Smooth muscle cell (in vitro differentiated cells): ENCODE results near the gene DCTN2. TPM values are rescaled to one million over a fixed set of nuclear protein-coding genes. Genes with fewer than 3 reads are reported as not detected.

Experiments
- DNase-seq: peaks from one replicate; lab custom pipeline; 2025; ENCODE audit not compliant: unreplicated experiment; lab: John Stamatoyannopoulos, UW
- H2AFZ ChIP-seq: fragments of 200-600 bp; sonication (generic); 2 replicates; pipeline ENCODE4 v1.6.0; 2016; ENCODE audit warnings: antibody characterized with exemption, low read depth, mild to moderate bottlenecking
- H3F3A ChIP-seq: fragments of 200-600 bp; sonication (generic); 2 replicates; pipeline ENCODE4 v1.6.0; 2017; ENCODE audit warnings: antibody characterized with exemption, low read depth
- H3K27ac ChIP-seq: fragments of 200-600 bp; sonication (generic); 2 replicates; pipeline ENCODE4 v1.5.1; 2016; ENCODE audit warnings: low read depth, mild to moderate bottlenecking
- H3K27me3 ChIP-seq: fragments of 200-600 bp; sonication (generic); 2 replicates; pipeline ENCODE4 v1.6.1; 2016; ENCODE audit warnings: low read depth, mild to moderate bottlenecking
- H3K36me3 ChIP-seq: fragments of 200-600 bp; sonication (generic); 2 replicates; pipeline ENCODE4 v1.5.1; 2016; ENCODE audit warnings: low read depth
- H3K4me1 ChIP-seq: fragments of 200-600 bp; sonication (generic); 2 replicates; pipeline ENCODE4 v1.5.1; 2016; ENCODE audit warnings: low read depth
- H3K4me2 ChIP-seq: fragments of 200-600 bp; sonication (generic); 2 replicates; pipeline ENCODE4 v1.6.0; 2016; ENCODE audit warnings: mild to moderate bottlenecking
- H3K4me3 ChIP-seq: fragments of 200-600 bp; sonication (generic); 2 replicates; pipeline ENCODE4 v1.5.1; 2016; ENCODE audit warnings: mild to moderate bottlenecking
- H3K79me2 ChIP-seq: fragments of 200-600 bp; sonication (generic); 2 replicates; pipeline ENCODE4 v1.6.0; 2016; ENCODE audit warnings: low read depth, mild to moderate bottlenecking
- H3K9ac ChIP-seq: fragments of 200-600 bp; sonication (generic); 2 replicates; pipeline ENCODE4 v1.6.0; 2016; ENCODE audit warnings: low read depth
- H3K9me3 ChIP-seq: fragments of 200-600 bp; sonication (generic); replicated peaks from 2 replicates; pipeline ENCODE4 v1.5.1; 2016; ENCODE audit warnings: low read depth
- H4K20me1 ChIP-seq: fragments of 200-600 bp; sonication (generic); 2 replicates; pipeline ENCODE4 v1.6.0; 2016; ENCODE audit warnings: low read depth
- CTCF ChIP-seq: fragments of 200-600 bp; sonication (generic); IDR thresholded peaks from 2 replicates; pipeline ENCODE4 v1.5.1; 2017; ENCODE audit warnings: borderline replicate concordance, mild to moderate bottlenecking, antibody characterized with exemption; ENCODE audit not compliant: insufficient read depth, poor library complexity, severe bottlenecking
- WGBS: methylation state at CpG from one replicate; pipeline ENCODE4 v1.1.7; 2016; ENCODE audit warnings: low lambda C conversion rate; 5-methylcytosine and 5-hydroxymethylcytosine counted together
- polyA plus RNA-seq: library from polyadenylated mRNA; unstranded; fragments of >200 nt; fragmentation: Nextera tagmentation; extraction: Ambion mirVana; gene quantifications from 2 replicates; pipeline ENCODE4 v1.2.1, GENCODE V29; 2016
- total RNA-seq: library from RNA; depleted of rRNA; stranded (reverse); fragments of >200 nt; gene quantifications from 2 replicates; pipeline ENCODE4 v1.2.3, GENCODE V29; 2014

DCTN2 gene
- total and polyA plus RNA-seq, 2 experiments from 2014 or later = 107 to 119 TPM

- Histone ChIP-seq H3K79me2 (peaks cover 20% of the 10 kb centered on the region), H3K4me2 (peak overlapping the region; percentile 73), H3K4me3 (no peak overlapping the region), H3K9me3 (no peaks in the 10 kb centered on the region), H3K36me3 (no peaks in the 10 kb centered on the region), H3K27me3 (peaks cover 9% of the 10 kb centered on the region), H2AFZ (no peak overlapping the region), H3K27ac (peak overlapping the region; percentile 74), H3K9ac (peak overlapping the region; percentile 42), H3K4me1 (peaks cover 39% of the 10 kb centered on the region), H3F3A (peaks cover 19% of the 10 kb centered on the region), H4K20me1 (peaks cover 3% of the 10 kb centered on the region)
- WGBS = 62% methylated on average over 7 of the region's 7 CpGs
- no peak for TF ChIP-seq CTCF
- DNase-seq = no peak
These were observed 6.6 kb upstream of the DCTN2 start for GRCh38 chr12:57553343-57554202.

GRCh38 chr12:57552835-57553313, 5.9 kb upstream of the DCTN2 start:
- Histone ChIP-seq H4K20me1 (peaks cover 3% of the 10 kb centered on the region), H3K4me2 (peak overlapping the region; percentile 73), H3K36me3 (no peaks in the 10 kb centered on the region), H3F3A (peaks cover 19% of the 10 kb centered on the region), H3K4me1 (peaks cover 39% of the 10 kb centered on the region), H3K27ac (peak overlapping the region; percentile 74), H3K27me3 (peaks cover 12% of the 10 kb centered on the region), H3K9ac (peak overlapping the region; percentile 42), H3K4me3 (no peak overlapping the region), H3K79me2 (peaks cover 18% of the 10 kb centered on the region), H3K9me3 (no peaks in the 10 kb centered on the region), H2AFZ (no peak overlapping the region)
- peak; percentile 10 for DNase-seq
- 11% methylated on average over 6 of the region's 6 CpGs for WGBS
- no peak for TF ChIP-seq CTCF

- 45% methylated on average over 2 of the region's 2 CpGs for WGBS
- H3K4me3 ChIP-seq = no peak overlapping the region
These were observed 5.3 kb upstream of the DCTN2 start for GRCh38 chr12:57552306-57552651.

More at GRCh38 chr12:57552306-57552651, 5.3 kb upstream of the DCTN2 start:
- H3K36me3 ChIP-seq = no peaks in the 10 kb centered on the region
- peaks cover 14% of the 10 kb centered on the region for H3K79me2 ChIP-seq
- DNase-seq = no peak
- peaks cover 12% of the 10 kb centered on the region for H3K27me3 ChIP-seq
- peak overlapping the region; percentile 42 for H3K9ac ChIP-seq
- no peak for TF ChIP-seq CTCF
- H3K27ac ChIP-seq = peak overlapping the region; percentile 74
- peak overlapping the region; percentile 73 for H3K4me2 ChIP-seq
- no peak overlapping the region for H2AFZ ChIP-seq
- H3K9me3 ChIP-seq = no peaks in the 10 kb centered on the region
- peaks cover 3% of the 10 kb centered on the region for H4K20me1 ChIP-seq
- peaks cover 19% of the 10 kb centered on the region for H3F3A ChIP-seq
- peaks cover 39% of the 10 kb centered on the region for H3K4me1 ChIP-seq
